Measurements from ENCODE around the gene UBLCP1. TPM values are rescaled to one million over a fixed set of nuclear protein-coding genes. Genes with fewer than 3 reads are reported as not detected.

UBLCP1 gene
- polyA plus RNA-seq, 4 donors = 47.3 to 51.6 (median 49.7) TPM

Other genes starting within 250 kb of the UBLCP1 start
- 10 to 100 TPM; 20.2 to 48.4 (median 23.7) TPM for gene EBF1, start 163.4 kb upstream of the UBLCP1 start, polyA plus RNA-seq (ENCODE audit: insufficient read length in 4 of 4)
- gene RNF145, start 53.7 kb upstream of the UBLCP1 start, polyA plus RNA-seq (ENCODE audit: insufficient read length in 4 of 4) = 100 to 1,000 TPM in 2 of 4 donors, 10 to 100 TPM in 2; 80.0 to 115 (median 102) TPM
- under 1 TPM in 1 of 4 donors, not detected in 3; 0.08 TPM for gene IL12B, start 67.2 kb downstream of the UBLCP1 start, polyA plus RNA-seq (ENCODE audit: insufficient read length in 4 of 4)